HepG2 (cell line): ENCODE results near the gene LMTK2.

Source experiments
- CEBPB ChIP-seq: IDR thresholded peaks from 2 replicates; pipeline ENCODE4 v1.6.1; 2011; ENCODE audit warnings: low read depth, low read length, improper control_type of control experiment, borderline replicate concordance
- ELF4 ChIP-seq: sonication (generic); formaldehyde crosslinking; IDR thresholded peaks from 2 replicates; pipeline ENCODE4 v1.5.0; 2020; ENCODE audit warnings: missing genetic modification reagents, mild to moderate bottlenecking, moderate library complexity, borderline replicate concordance
- FOXM1 ChIP-seq: sonication (generic); formaldehyde crosslinking; IDR thresholded peaks from 2 replicates; pipeline ENCODE4 v1.5.0; 2020; ENCODE audit warnings: missing genetic modification reagents
- KAT2B ChIP-seq: fragments of 150-350 bp; IDR thresholded peaks from 2 replicates; pipeline ENCODE4 v1.6.1; 2014; ENCODE audit warnings: low read depth, low read length, borderline replicate concordance
- MTA3 ChIP-seq: sonication (generic); formaldehyde crosslinking; IDR thresholded peaks from 2 replicates; pipeline ENCODE4 v1.4.0; 2020; ENCODE audit warnings: missing genetic modification reagents
- MYC ChIP-seq: sonication (generic); formaldehyde crosslinking; IDR thresholded peaks from 2 replicates; pipeline ENCODE4 v1.9.0; 2021; ENCODE audit warnings: missing genetic modification reagents, borderline replicate concordance
- POLR2AphosphoS5 ChIP-seq: IDR thresholded peaks from 2 replicates; pipeline ENCODE4 v1.6.1; 2012; ENCODE audit warnings: low read depth, low read length
- ZBTB7A ChIP-seq: sonication (generic); formaldehyde crosslinking; IDR thresholded peaks from 2 replicates; pipeline ENCODE4 v1.8.0; 2022; ENCODE audit warnings: mild to moderate bottlenecking, missing genetic modification reagents
- ZIK1 ChIP-seq: sonication (generic); formaldehyde crosslinking; IDR thresholded peaks from 2 replicates; pipeline ENCODE4 v1.5.0; 2020; ENCODE audit warnings: mild to moderate bottlenecking, low read depth, missing genetic modification reagents, borderline replicate concordance

- TF ChIP-seq ZBTB7A (CRISPR knock-in tag) (no peak), ELF4 (no peak), MTA3 (no peak), FOXM1 (no peak), KAT2B (no peak), POLR2AphosphoS5 (no peak), MYC (CRISPR knock-in tag) (no peak), CEBPB (no peak), ZIK1 (no peak)
These were observed 16.7 kb downstream of the LMTK2 start for GRCh38 chr7:98123365-98123696.
